ENCODE results near the gene ZNF438. TPM values are rescaled to one million over a fixed set of nuclear protein-coding genes. Genes with fewer than 3 reads are reported as not detected.

ZNF438 gene
- total RNA-seq, 2 donors from 2014 or later = 2.6 to 2.9 TPM

- H3K9me3 ChIP-seq = peaks cover 0 to 6% (median 0%) of the 10 kb centered on the region in 3 donors
- DNase-seq (no peak), ATAC-seq (no peak)
- no peaks in the 10 kb centered on the region for H3K4me1 ChIP-seq
- H3K36me3 ChIP-seq (replicated peaks in 1 of 2; ENCODE audit: insufficient read depth in 1 of 2, low read depth in 2 of 2) = no peaks in the 10 kb centered on the region
- H3K27ac ChIP-seq = no peak overlapping the region
- H3K4me3 ChIP-seq = no peak overlapping the region
- 60 to 71% methylated on average over 2 of the region's 2 CpGs for WGBS, 2 donors
- no peaks in the 10 kb centered on the region for H3K27me3 ChIP-seq
- no peak for TF ChIP-seq CTCF (IDR thresholded peaks at IDR 0.05)
- TF ChIP-seq POLR2A (IDR thresholded peaks at IDR 0.05) = no peak
- intact Hi-C loops (cut with DNase I) = no loop called here
These were observed 102.9 kb downstream of the ZNF438 start for GRCh38 chr10:30928742-30929141.

GRCh38 chr10:30918651-30919050, 113.0 kb downstream of the ZNF438 start:
- Histone ChIP-seq H3K27ac (no peak overlapping the region), H3K27me3 (no peaks in the 10 kb centered on the region), H3K4me1 (no peaks in the 10 kb centered on the region), H3K9me3 (no peaks in the 10 kb centered on the region), H3K36me3 (replicated peaks in 1 of 2; ENCODE audit: insufficient read depth in 1 of 2, low read depth in 2 of 2) (no peaks in the 10 kb centered on the region), H3K4me3 (no peak overlapping the region)
- no peak for ATAC-seq
- 87 to 98% methylated on average over 2 of the region's 2 CpGs for WGBS, 2 donors
- TF ChIP-seq POLR2A (IDR thresholded peaks at IDR 0.05) = no peak
- no peak for TF ChIP-seq CTCF (IDR thresholded peaks at IDR 0.05)
- intact Hi-C loops (cut with DNase I) = no loop called here
- no peak for DNase-seq

- no peak for TF ChIP-seq POLR2A (IDR thresholded peaks at IDR 0.05)
- TF ChIP-seq CTCF (IDR thresholded peaks at IDR 0.05) = no peak
- no peaks in the 10 kb centered on the region for H3K27me3 ChIP-seq
- no peak for ATAC-seq
- H3K4me1 ChIP-seq = no peaks in the 10 kb centered on the region
- intact Hi-C loops (cut with DNase I) = no loop called here
- no peaks in the 10 kb centered on the region for H3K9me3 ChIP-seq
- H3K27ac ChIP-seq = no peak overlapping the region
- no peak for DNase-seq
- H3K4me3 ChIP-seq = no peak overlapping the region
- no peaks in the 10 kb centered on the region for H3K36me3 ChIP-seq (replicated peaks in 1 of 2; ENCODE audit: insufficient read depth in 1 of 2, low read depth in 2 of 2)
- WGBS, 2 donors = 68 to 73% methylated on average over 1 of the region's 1 CpG
These were observed 113.9 kb downstream of the ZNF438 start for GRCh38 chr10:30917789-30918188.

GRCh38 chr10:30917067-30917466, 114.6 kb downstream of the ZNF438 start:
- TF ChIP-seq CTCF (IDR thresholded peaks at IDR 0.05) (no peak), POLR2A (IDR thresholded peaks at IDR 0.05) (no peak)
- H3K4me3 ChIP-seq = no peak overlapping the region
- intact Hi-C loops (cut with DNase I) = no loop called here
- WGBS, 2 donors = 77 to 88% methylated on average over 3 of the region's 3 CpGs
- H3K27me3 ChIP-seq = no peaks in the 10 kb centered on the region
- H3K4me1 ChIP-seq = no peaks in the 10 kb centered on the region
- DNase-seq = no peak
- H3K9me3 ChIP-seq = no peaks in the 10 kb centered on the region
- no peaks in the 10 kb centered on the region for H3K36me3 ChIP-seq (replicated peaks in 1 of 2; ENCODE audit: insufficient read depth in 1 of 2, low read depth in 2 of 2)
- H3K27ac ChIP-seq = no peak overlapping the region
- no peak for ATAC-seq

- Histone ChIP-seq H3K4me3 (no peak overlapping the region), H3K27me3 (no peaks in the 10 kb centered on the region), H3K4me1 (no peaks in the 10 kb centered on the region), H3K9me3 (no peaks in the 10 kb centered on the region), H3K36me3 (replicated peaks in 1 of 2; ENCODE audit: insufficient read depth in 1 of 2, low read depth in 2 of 2) (no peaks in the 10 kb centered on the region), H3K27ac (no peak overlapping the region)
- intact Hi-C loops (cut with DNase I) = no loop called here
- DNase-seq = no peak
- TF ChIP-seq POLR2A (IDR thresholded peaks at IDR 0.05) (no peak), CTCF (IDR thresholded peaks at IDR 0.05) (no peak)
- ATAC-seq = no peak
- 43 to 47% methylated on average over 1 of the region's 1 CpG for WGBS, 2 donors
These were observed 116.5 kb downstream of the ZNF438 start for GRCh38 chr10:30915146-30915545.
